Mucosa of rectum (tissue), 2 donors: ENCODE measurements around the gene DUSP2.

Experiments used
- H3K27ac ChIP-seq, 2 donors: one replicate each; pipeline ENCODE4 v1.7.0; 2013; ENCODE audit warnings: inconsistent platforms in 2 of 2, low read depth in 2 of 2, low read length in 2 of 2
- H3K27me3 ChIP-seq, 2 donors: one replicate each; pipeline ENCODE4 v1.7.0; 2013; ENCODE audit warnings: low read length in 2 of 2; ENCODE audit not compliant: control insufficient read depth in 2 of 2, insufficient read depth in 2 of 2
- H3K36me3 ChIP-seq, 2 donors: one replicate each; pipeline ENCODE4 v1.7.0; 2013; ENCODE audit warnings: low read length in 2 of 2; ENCODE audit not compliant: control insufficient read depth in 2 of 2, insufficient read depth in 2 of 2
- H3K4me1 ChIP-seq, 2 donors: one replicate each; pipeline ENCODE4 v1.7.0; 2013; ENCODE audit warnings: low read length in 2 of 2, mild to moderate bottlenecking in 1 of 2; ENCODE audit not compliant: control insufficient read depth in 2 of 2, insufficient read depth in 2 of 2
- H3K4me3 ChIP-seq, 2 donors: one replicate each; pipeline ENCODE4 v1.7.0; 2013; ENCODE audit warnings: low read length in 2 of 2
- H3K9ac ChIP-seq, 2 donors: one replicate each; pipeline ENCODE4 v1.7.0; 2013; ENCODE audit warnings: low read length in 2 of 2, low read depth in 1 of 2, mild to moderate bottlenecking in 1 of 2
- H3K9me3 ChIP-seq, 2 donors: one replicate each; pipeline ENCODE4 v1.7.0; 2013; ENCODE audit warnings: low read length in 2 of 2; ENCODE audit not compliant: control insufficient read depth in 2 of 2
- donor health status: healthy.
- donor health status: Normal muscosa, but diverticular disease.

DUSP2 gene

DNA sequence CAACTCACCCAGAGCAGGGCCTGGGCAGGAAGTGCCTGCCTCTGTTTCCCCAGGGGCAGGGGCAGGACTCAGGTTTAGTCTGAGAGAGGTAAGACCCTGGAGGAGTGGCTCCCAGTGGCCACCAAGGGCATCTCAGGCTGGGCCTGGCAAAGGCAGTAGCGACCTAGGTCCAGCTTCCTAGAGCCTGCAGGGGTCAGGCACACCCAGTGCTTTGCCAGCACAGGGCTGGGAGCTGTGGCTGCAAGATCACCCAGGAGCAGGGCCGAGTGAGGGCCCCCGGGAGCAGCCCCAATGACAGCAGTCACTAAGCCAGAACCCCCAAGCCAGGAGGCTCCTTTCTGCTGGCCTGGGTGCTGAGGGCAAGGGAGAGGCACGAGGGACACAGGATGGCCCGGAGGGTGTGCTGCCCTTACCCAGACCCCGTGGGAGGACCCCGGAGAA, 8.8 kb upstream of the DUSP2 start:
- Histone ChIP-seq H3K27me3 (no peaks in the 10 kb centered on the region), H3K27ac (no peak overlapping the region)

DNA sequence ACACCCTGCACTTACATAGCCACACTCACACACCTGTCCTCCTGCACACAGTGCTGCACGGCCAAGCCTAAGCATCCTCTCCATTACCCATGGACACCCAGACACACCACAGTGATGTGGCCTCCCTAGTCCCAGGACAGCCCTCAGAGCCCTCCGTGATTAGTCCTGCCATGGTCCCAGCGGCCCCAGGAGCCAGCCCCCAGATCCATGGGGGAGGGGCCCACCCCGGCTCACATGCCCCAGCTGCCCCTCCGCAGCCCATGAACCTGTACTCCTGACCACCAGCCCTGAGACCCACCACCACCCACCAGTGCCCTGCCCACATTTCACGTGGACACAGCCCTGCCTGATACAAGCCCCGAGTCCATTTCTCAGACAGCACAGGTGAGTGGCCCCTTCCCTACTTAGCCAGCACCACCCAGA, 8.1 kb upstream of the DUSP2 start:
- H3K36me3 ChIP-seq = no peaks in the 10 kb centered on the region
- peaks cover 3 to 6% of the 10 kb centered on the region in 2 donors for H3K4me1 ChIP-seq
- no peaks in the 10 kb centered on the region for H3K27me3 ChIP-seq
- no peak overlapping the region for H3K4me3 ChIP-seq
- H3K9ac ChIP-seq = no peak overlapping the region
- no peak overlapping the region for H3K27ac ChIP-seq
- no peaks in the 10 kb centered on the region for H3K9me3 ChIP-seq

More for the DNA sequence above, 8.8 kb upstream of the DUSP2 start:
- H3K36me3 ChIP-seq = no peaks in the 10 kb centered on the region
- peaks cover 0 to 6% of the 10 kb centered on the region in 2 donors for H3K4me1 ChIP-seq
- no peak overlapping the region for H3K4me3 ChIP-seq
- no peaks in the 10 kb centered on the region for H3K9me3 ChIP-seq
- H3K9ac ChIP-seq = no peak overlapping the region

DNA sequence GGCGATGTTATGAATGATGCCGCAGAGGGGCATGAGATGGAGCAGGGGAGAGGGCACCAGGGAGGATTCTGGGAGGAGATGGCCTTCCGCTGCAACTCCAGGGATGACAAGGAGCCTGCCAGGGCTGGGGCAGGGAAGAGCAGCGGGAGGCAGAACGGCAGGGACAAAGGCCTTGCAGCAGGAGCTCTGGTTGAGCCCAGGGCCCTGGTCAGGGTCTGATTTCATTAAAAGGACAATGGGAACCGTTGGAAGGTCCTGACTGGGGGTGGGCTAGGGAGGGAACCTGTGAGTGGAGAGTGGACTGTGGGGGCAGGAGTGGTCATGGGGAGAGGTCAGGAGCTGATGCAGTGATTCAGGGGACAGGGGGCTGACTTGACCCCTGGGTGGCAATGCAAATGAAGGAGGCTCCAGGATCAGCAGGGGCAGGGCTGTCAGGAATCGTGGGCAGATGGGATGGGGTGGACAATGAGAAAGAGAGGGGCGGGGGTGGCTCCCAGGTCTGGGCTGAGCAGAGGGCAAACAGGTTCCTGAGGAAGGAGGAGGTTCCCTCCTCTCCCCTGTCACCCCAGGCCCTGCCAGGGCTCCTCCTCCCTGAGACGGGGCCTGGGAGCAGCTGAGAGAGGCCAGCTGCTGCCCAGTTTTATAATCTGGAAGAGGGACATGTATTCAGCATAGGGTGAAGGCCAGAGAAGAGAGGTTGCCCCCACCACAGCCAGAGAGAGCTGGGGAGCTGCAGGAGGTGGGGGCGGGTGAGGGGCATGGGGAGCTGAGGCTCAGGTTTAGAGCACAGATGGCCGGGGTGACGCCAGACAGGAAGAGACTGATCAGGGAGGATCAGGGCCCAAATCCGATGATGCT, 7.3 kb upstream of the DUSP2 start:
- Histone ChIP-seq H3K9me3 (no peaks in the 10 kb centered on the region), H3K36me3 (no peaks in the 10 kb centered on the region), H3K4me1 (peaks cover 3 to 10% of the 10 kb centered on the region in 2 donors), H3K9ac (no peak overlapping the region), H3K27ac (no peak overlapping the region), H3K27me3 (no peaks in the 10 kb centered on the region), H3K4me3 (no peak overlapping the region)

DNA sequence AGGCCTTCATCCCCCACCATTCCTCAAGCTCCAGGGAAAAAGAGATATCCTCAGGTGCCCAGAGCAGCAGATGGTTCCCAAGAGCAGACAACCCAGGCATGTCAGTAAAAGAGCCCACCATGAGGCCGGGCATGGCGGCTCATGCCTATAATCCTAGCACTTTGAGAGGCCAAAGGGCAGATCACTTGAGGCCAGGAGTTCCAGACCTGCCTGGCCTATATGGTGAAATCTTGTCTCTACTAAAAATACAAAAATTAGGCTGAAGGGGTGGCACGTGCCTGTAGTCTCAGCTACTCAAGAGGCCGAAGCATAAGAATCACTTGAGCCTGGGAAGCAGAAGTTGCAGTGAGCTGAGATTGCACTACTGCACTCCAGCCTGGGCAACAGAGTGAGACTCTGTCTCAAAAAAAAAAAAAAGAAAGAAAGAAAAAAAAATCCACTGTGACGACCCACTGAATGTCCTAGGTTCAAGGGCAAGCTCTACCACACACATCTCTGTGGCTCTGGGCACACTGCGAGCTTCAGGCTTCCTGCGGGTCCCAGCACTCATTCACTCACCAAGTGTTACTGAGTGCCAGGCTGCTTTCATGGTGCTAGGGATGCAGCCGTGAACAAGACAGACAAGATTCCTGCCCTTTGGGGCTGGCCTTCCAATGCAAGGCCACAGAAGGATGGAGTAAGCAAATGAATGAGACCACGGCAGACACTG, 6.5 kb upstream of the DUSP2 start:
- H3K36me3 ChIP-seq = no peaks in the 10 kb centered on the region
- peaks cover 3 to 8% of the 10 kb centered on the region in 2 donors for H3K4me1 ChIP-seq
- H3K27ac ChIP-seq = no peak overlapping the region
- no peaks in the 10 kb centered on the region for H3K27me3 ChIP-seq
- no peak overlapping the region for H3K9ac ChIP-seq
- no peak overlapping the region for H3K4me3 ChIP-seq
- H3K9me3 ChIP-seq = no peaks in the 10 kb centered on the region

DNA sequence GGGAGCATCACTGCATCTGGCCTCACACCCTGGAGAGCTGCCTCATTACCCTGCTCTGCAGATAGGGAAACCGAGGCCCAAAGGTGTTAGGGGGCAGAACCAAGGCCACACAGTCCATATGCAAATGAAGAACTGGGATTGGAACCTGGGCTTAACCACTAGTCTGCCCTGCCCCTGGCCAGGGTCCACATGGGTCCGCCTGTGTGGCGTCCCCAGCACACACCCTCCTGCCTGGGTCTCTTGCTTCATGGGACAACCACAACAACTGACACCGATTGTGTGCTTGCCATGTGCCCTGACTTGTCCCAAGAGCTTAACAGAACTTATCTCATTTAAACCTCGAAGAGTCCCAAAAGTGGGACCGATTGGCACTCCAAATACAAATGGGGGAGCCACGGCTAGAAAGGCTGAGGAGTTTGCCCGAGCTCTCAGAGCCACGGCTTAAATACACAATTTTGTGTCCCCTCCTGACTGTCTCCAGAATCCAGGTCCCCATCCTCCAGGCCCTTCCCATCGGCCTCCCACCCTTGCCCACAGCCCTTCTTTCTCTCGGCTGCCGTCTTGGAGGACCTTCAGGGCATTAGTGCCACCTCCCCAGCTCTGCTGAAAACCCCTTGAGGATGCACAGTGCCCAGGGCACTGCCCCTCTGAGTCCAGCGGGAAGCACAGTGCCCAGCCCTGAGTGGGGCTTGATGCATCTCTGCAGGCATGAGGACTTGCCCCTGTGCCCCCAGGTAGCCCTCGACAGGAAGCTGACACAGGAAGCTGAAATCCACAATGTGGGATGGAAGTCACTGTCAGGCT, 5.8 kb upstream of the DUSP2 start:
- no peak overlapping the region for H3K27ac ChIP-seq
- no peak overlapping the region for H3K9ac ChIP-seq
- no peaks in the 10 kb centered on the region for H3K27me3 ChIP-seq
- H3K4me3 ChIP-seq = no peak overlapping the region
- peaks cover 7 to 11% of the 10 kb centered on the region in 2 donors for H3K4me1 ChIP-seq
- no peaks in the 10 kb centered on the region for H3K36me3 ChIP-seq
- H3K9me3 ChIP-seq = no peaks in the 10 kb centered on the region

DNA sequence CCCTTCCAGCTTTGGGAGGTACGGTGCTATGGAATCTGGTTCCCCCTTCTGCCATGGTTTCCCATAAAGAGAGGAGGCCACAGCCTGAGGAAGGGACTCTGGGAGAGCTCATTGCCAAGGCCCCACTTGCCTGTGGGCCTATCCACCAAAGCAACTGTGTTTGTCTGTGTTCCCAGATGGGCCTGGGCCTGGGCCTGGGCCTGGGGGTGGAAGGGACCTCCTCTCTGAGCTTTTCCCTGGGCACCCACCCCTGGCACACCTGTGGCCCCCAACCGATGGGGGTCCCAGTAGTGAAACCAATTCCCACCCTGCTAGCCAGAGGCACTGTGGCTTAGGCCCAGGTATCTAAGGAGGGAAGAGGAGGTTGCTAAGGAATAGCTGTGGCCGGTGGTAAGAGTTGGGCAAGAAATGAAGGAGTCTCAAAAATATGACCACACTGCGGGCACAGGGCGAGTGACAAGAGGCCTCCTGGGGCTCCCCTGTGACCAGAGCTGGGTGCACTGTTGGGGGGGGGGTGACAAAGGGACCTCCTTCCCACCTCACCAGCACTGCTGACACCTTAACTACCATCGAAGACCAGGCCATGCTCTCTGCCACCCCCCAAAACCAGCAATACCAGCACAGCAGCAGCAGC, 4.9 kb upstream of the DUSP2 start:
- Histone ChIP-seq H3K27me3 (no peaks in the 10 kb centered on the region), H3K36me3 (no peaks in the 10 kb centered on the region), H3K27ac (no peak overlapping the region), H3K4me1 (peaks cover 13 to 15% of the 10 kb centered on the region in 2 donors), H3K4me3 (no peak overlapping the region), H3K9me3 (no peaks in the 10 kb centered on the region), H3K9ac (no peak overlapping the region)

DNA sequence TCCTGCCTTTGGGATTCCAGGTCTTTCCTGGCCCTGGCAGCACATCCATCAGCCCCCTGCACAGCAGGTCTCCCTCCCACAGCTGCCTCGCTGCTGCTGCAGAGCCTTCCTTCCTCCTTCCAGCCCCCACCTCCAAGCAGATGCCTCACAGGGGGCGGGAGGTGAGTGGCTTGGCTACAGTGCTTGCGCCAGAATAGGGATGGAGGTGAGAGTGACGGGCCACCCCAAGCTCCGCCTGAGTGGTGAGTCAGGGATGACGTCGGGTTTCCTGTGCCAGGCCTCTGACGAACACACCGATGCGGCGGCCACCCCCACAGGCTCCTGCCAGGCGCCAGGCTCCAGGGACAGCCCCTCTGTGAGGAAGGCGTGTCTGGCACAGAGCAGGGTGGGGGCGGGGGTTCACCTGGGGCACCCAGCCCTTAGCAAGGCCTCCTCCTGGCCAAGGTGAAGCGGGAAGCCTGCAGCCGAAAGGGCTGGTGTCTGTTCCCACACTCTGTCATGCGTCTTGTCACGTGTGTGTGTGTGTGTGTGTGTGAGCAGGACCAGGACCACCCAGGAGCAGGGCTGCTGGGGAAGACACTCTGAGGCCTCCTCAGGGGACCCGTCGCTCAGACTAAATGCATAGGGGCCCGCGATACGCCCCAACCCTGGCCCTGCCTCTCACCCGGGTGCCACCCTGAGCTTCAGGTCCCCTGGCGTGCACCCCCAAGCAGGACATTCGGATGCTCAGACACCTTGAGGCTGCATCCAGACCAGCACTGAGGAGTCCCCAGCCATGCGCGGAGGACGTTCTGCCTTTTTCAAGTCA, 3.4 kb upstream of the DUSP2 start:
- Histone ChIP-seq H3K9ac (no peak overlapping the region), H3K4me1 (peaks cover 23 to 27% of the 10 kb centered on the region in 2 donors), H3K36me3 (no peaks in the 10 kb centered on the region), H3K4me3 (peak overlapping the region; percentile 26 to 40), H3K27ac (peak overlapping the region in 1 of 2 donors; percentile 68), H3K9me3 (no peaks in the 10 kb centered on the region), H3K27me3 (no peaks in the 10 kb centered on the region)

DNA sequence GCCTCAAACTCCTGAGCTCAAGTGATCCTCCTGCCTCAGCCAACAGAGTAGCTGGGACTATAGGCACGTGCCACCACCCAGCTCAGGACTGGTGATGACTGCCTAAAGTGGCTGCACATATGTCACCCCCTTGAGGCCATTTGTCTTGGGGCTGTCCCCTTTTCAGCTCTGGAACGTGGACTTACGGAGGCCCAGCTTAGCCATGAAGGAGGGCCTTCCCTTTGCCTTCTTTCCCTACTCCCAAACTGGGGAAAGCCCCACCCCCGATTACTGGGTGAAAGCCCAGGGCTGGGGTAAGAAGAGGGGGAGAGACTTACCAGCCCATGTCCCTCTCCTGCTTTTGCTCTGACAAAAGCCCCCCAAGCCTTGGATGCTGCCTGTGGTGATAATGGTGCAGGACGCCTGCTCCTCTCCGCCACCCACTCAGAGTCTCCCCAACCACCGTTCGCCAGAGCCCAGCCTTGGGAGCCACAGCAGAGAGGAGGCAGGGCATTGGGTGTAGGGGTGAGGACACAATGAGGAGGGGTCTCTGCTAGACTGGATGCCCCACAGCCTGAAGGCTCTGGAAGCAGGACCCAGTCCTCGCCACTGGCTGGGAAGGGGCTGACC, 2.5 kb upstream of the DUSP2 start:
- no peaks in the 10 kb centered on the region for H3K9me3 ChIP-seq
- peak overlapping the region in 1 of 2 donors; percentile 68 for H3K27ac ChIP-seq
- H3K4me3 ChIP-seq = no peak overlapping the region
- H3K36me3 ChIP-seq = no peaks in the 10 kb centered on the region
- H3K27me3 ChIP-seq = no peaks in the 10 kb centered on the region
- peaks cover 23 to 29% of the 10 kb centered on the region in 2 donors for H3K4me1 ChIP-seq
- H3K9ac ChIP-seq = no peak overlapping the region
